Prostate gland (tissue), 2 donors: ENCODE data around the gene ITPRIP. TPM values are rescaled to one million over a fixed set of nuclear protein-coding genes. Genes with fewer than 3 reads are reported as not detected.
A peak's percentile ranks its signal among the peaks of the same experiment; 100 is the strongest.

Experiments used
- DNase-seq: peaks from one replicate; pipeline ENCODE4 v3.0.0-alpha.2; 2019; ENCODE audit warnings: low spot score
- H3K27ac ChIP-seq, 2 donors: fragments of 200-600 bp; sonication (generic); 2 replicates each; pipeline ENCODE4 v1.5.1; 2017 to 2019
- H3K27me3 ChIP-seq: fragments of 200-600 bp; sonication (generic); replicated peaks from 2 replicates; pipeline ENCODE4 v1.5.1; 2019; ENCODE audit not compliant: insufficient read depth
- H3K36me3 ChIP-seq, 2 donors: fragments of 200-600 bp; sonication (generic); 1 replicate in 1 of 2; 2 replicates in 1 of 2; pipeline versions ENCODE4 v1.5.1 to v1.8.1; 2017 to 2019
- H3K4me1 ChIP-seq: fragments of 200-600 bp; sonication (generic); replicated peaks from 2 replicates; pipeline ENCODE4 v1.5.1; 2019
- H3K4me3 ChIP-seq, 2 donors: fragments of 200-600 bp; sonication (generic); 2 replicates each; pipeline ENCODE4 v1.5.1; 2017 to 2019
- H3K9me3 ChIP-seq: fragments of 200-600 bp; sonication (generic); 2 replicates; pipeline ENCODE4 v1.5.1; 2017
- CTCF ChIP-seq, 4 experiments: fragments of 200-600 bp in 2 of 4; fragments of 450-650 bp in 2 of 4; sonication (generic) in 2 of 4; IDR thresholded peaks; 1 replicate in 3 of 4; 2 replicates in 1 of 4; pipeline ENCODE4 v1.5.1; 2016 to 2019; ENCODE audit warnings: antibody characterized with exemption in 4 of 4, mild to moderate bottlenecking in 2 of 4, moderate library complexity in 2 of 4
- POLR2A ChIP-seq: fragments of 450-650 bp; IDR thresholded peaks from one replicate; pipeline ENCODE4 v1.6.1; 2016; ENCODE audit warnings: antibody characterized with exemption, mild to moderate bottlenecking
- POLR2AphosphoS5 ChIP-seq: sonication (generic); formaldehyde crosslinking; IDR thresholded peaks from one replicate; pipeline ENCODE4 v1.6.1; 2017; ENCODE audit warnings: antibody characterized with exemption
- WGBS: methylation state at CpG from one replicate; pipeline ENCODE4 v1.1.5; 2018; 5-methylcytosine and 5-hydroxymethylcytosine counted together
- intact Hi-C: fragments of 100-400 bp; cut with DNase I; formaldehyde crosslinking; loops from one replicate; pipeline ENCODE4 v1.14.2; 2022
- total RNA-seq, 2 donors: library from RNA; depleted of rRNA; stranded (reverse); fragments of >200 nt; gene quantifications; one replicate each; pipeline ENCODE4 v1.1.0, GENCODE V29; 2016

The ITPRIP gene
- total RNA-seq, 2 donors from 2014 or later, result 12.5 to 35.8 TPM

GRCh38 chr10:104337521-104337984 lies 712 bp downstream of the ITPRIP start:
- Histone ChIP-seq H3K4me1 (peaks cover 10% of the 10 kb centered on the region), H3K36me3 (no peaks in the 10 kb centered on the region), H3K9me3 (no peaks in the 10 kb centered on the region), H3K4me3 (peak overlapping the region; percentile 70 to 94), H3K27me3 (no peaks in the 10 kb centered on the region), H3K27ac (peak overlapping the region; percentile 96)
- 2% methylated on average over 23 of the region's 23 CpGs for WGBS
- TF ChIP-seq POLR2AphosphoS5 (no peak), POLR2A (peak; percentile 13), CTCF (IDR thresholded peaks at IDR 0.05) (no peak)
- no peak for DNase-seq
- intact Hi-C loops, result no loop called here

GRCh38 chr10:104336821-104337467 lies 1.3 kb downstream of the ITPRIP start:
- TF ChIP-seq POLR2A, result peak; percentile 33
- peak; percentile 28 for TF ChIP-seq POLR2AphosphoS5
- TF ChIP-seq CTCF (IDR thresholded peaks at IDR 0.05), result no peak
- H3K4me3 ChIP-seq, result peak overlapping the region; percentile 70 to 94
- WGBS, result 7% methylated on average over 12 of the region's 12 CpGs
- H3K27ac ChIP-seq, result peak overlapping the region; percentile 96
- no peak for DNase-seq
- H3K9me3 ChIP-seq, result no peaks in the 10 kb centered on the region
- no peaks in the 10 kb centered on the region for H3K36me3 ChIP-seq
- H3K27me3 ChIP-seq, result no peaks in the 10 kb centered on the region
- H3K4me1 ChIP-seq, result peaks cover 16% of the 10 kb centered on the region
- intact Hi-C loops, result no loop called here

GRCh38 chr10:104334965-104335650 lies 3.2 kb downstream of the ITPRIP start:
- Histone ChIP-seq H3K27me3 (no peaks in the 10 kb centered on the region), H3K36me3 (no peaks in the 10 kb centered on the region), H3K4me3 (no peak overlapping the region), H3K9me3 (no peaks in the 10 kb centered on the region), H3K4me1 (peaks cover 29% of the 10 kb centered on the region), H3K27ac (peak overlapping the region in 1 of 2 donors; percentile 96)
- intact Hi-C loops, result no loop called here
- DNase-seq, result no peak
- TF ChIP-seq POLR2AphosphoS5, result no peak
- no peak for TF ChIP-seq POLR2A
- no peak for TF ChIP-seq CTCF (IDR thresholded peaks at IDR 0.05)
- 78% methylated on average over 13 of the region's 13 CpGs for WGBS

- Histone ChIP-seq H3K9me3 (no peaks in the 10 kb centered on the region), H3K4me3 (no peak overlapping the region), H3K27me3 (no peaks in the 10 kb centered on the region), H3K27ac (peak overlapping the region; percentile 22 to 96), H3K4me1 (peaks cover 34% of the 10 kb centered on the region), H3K36me3 (no peaks in the 10 kb centered on the region)
- TF ChIP-seq CTCF (IDR thresholded peaks at IDR 0.05), result no peak
- TF ChIP-seq POLR2AphosphoS5, result no peak
- no peak for TF ChIP-seq POLR2A
- intact Hi-C loops, result no loop called here
- no peak for DNase-seq
- 93% methylated on average over 6 of the region's 6 CpGs for WGBS
These were observed 3.7 kb downstream of the ITPRIP start for GRCh38 chr10:104334561-104334960.
